ENCODE results near the gene VWF. TPM values are rescaled to one million over a fixed set of nuclear protein-coding genes. Genes with fewer than 3 reads are reported as not detected.
"Not testable (repeated sequence)": the region's sequence is repeated elsewhere in the genome, so short reads cannot be mapped to it uniquely, and the experiment has no call there.

VWF gene
- total RNA-seq, 2 donors from 2014 or later, result 366 to 375 TPM

DNA sequence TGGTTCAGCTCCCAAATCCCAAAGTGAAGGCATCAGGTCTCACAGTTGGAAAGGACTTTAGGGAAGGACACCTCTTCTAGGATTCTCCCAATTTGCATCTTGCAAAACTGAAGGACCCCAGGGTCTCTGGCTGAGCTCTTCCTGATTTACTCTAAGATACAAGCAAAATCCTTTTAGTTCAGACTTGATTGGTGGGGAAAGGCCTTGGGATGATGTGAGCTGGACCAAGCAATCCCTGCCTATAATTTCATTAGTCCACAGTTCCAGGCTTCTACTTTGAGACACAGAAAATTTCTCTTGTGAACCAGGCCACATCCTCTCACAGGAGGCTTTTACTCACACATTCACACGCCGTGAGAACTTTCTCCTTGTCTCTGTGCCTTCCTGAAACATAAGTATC is 23.6 kb upstream of the VWF start:
- intact Hi-C loops (cut with DNase I), result no loop called here

DNA sequence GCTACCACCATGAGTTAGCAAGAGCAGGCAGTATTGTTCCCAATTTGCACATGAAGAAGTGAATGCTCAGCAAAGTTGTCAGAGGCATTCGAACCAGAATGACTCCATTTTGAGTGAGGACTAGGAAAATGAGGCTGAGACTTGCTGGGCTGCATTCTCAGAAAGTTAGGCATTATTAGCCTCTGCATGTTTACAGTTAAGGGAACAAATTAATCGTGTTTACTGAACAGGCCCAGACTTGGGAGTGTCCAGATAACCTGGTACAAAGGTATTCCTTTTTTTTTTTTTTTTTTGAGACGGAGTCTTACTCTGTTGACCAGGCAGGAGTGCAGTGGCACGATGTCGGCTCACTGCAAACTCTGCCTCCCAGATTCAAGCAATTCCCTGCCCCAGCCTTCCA is 22.5 kb upstream of the VWF start:
- intact Hi-C loops (cut with DNase I), result no loop called here
- no peak for DNase-seq (ENCODE audit: low spot score)

More for the DNA sequence above, 23.6 kb upstream of the VWF start:
- DNase-seq (ENCODE audit: low spot score), result no peak

DNA sequence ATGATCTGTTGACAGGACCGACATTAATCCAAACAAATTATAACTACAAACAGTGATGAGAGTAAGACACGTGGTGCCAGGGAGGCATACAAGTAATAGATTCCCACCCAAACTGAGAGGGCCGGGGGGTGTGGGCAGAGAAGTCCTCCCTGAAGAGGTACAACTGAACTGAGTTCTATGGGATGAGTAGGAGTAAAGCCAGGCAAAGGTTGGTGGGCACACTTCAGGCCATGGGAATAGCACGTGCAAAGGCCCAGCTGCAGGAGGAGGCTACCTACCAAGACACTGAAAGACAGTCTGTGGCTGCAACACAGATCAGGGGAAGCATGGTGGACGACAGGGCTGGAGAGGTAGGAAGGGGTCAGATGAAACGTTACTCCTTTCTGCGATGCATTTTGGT is 22.0 kb upstream of the VWF start:
- intact Hi-C loops (cut with DNase I), result no loop called here
- DNase-seq (ENCODE audit: low spot score), result no peak

DNA sequence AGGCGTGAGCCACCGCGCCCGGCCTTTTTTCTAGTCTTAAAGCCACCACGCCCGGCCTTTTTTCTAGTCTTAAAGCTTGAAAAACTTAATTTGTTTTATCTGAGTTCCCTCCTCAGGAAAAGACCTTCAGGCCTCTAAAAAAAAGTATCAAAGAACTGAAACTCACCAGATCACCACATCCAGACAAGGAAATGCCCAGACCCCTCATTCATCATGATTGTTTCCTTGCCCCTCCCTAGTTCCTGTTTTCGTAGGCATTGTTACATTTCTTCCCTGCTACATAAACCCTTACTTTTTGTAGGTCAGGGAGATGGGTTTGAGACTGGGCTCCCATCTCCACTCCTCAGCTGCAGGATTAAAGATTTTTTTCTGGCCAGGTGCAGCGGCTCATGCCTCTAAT is 21.1 kb upstream of the VWF start:
- intact Hi-C loops (cut with DNase I), result loop anchor here in 1 of 2 donors (1.0 kb wide), 1 partner anchor 34 kb away; no protein-coding TSS in a partner anchor

DNA sequence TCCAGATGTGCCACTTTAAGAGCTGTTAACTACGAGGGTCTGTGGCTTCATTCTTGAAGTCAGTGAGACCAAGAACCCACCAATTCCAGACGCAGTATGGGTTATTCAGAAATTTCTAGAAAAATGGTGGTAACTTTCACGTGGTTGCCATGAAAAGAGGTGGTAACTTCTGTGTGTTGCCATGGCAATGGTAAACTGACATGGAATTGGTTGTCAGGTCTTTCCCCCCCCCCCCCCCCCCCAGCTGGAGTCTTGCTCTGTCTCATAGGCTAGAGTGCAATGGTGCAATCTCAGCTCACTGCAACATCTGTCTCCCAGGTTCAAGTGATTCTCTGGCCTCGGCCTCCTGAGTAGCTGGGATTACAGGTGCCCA is 18.8 kb upstream of the VWF start:
- DNase-seq (ENCODE audit: low spot score), result peak; percentile 0
- intact Hi-C loops (cut with DNase I), result no loop called here

More for the DNA sequence above, 21.1 kb upstream of the VWF start:
- DNase-seq (ENCODE audit: low spot score), result no peak

DNA sequence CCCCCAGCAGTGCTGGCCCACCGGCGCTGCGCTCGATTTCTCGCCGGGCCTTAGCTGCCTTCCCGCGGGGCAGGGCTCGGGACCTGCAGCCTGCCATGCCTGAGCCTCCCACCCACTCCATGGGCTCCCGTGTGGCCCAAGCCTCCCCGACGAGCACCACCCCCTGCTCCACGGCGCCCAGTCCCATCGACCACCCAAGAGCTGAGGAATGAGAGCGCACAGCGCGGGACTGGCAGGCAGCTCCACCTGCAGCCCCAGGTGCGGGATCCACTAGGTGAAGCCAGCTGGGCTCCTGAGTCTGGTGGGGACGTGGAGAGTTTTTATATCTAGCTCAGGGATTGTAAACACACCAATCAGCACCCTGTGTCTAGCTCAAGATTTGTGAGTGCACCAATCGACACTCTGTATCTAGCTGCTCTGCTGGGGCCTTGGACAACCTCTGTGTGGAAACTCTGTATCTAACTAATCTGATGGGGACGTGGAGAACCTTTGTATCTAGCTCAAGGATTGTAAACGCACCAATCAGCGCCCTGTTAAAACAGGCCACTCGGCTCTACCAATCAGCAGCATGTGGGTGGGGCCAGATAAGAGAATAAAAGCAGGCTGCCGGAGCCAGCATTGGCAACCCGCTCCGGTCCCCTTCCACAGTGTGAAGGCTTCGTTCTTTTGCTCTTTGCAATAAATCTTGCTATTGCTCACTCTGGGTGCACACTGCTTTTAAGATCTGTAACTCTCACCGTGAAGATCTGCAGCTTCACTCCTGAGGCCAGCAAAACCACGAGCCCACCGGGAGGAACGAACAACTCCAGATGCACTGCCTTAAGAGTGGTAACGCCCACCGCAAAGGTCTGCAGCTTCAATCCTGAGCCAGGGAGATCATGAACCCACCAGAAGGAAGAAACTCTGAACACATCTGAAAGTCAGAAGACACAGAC is 18.2 kb upstream of the VWF start:
- intact Hi-C loops (cut with DNase I), result not testable (repeated sequence)

DNA sequence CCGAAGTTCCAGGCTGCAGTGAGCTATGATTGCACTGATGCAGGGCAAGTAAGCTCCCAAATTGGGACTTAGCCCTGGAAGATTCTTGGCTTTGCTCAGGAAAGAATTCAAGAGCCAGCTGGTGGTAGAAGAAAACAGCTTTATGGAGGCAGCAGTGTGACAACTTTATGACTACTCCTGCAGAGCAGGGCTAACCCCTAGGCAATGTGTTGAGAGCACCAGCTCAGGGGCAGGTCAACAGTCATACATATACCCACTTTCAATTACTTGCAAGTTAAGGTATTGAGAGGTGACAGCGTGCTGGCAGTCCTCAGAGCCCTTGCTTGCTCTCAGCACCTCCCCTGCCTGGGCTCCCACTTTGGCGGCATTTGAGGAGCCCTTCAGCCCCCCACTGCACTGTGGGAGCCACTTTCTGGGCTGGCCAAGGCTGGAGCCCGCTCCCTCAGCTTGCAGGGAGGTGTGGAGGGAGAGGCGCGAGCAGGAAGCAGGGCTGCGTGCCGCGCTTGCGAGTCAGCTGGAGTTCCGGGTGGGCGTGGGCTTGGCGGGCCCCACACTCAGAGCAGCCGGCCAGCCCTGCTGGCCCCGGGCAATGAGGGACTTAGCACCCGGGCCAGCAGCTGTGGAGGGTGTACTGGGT is 17.4 kb upstream of the VWF start:
- DNase-seq (ENCODE audit: low spot score), result peak; percentile 53
- intact Hi-C loops (cut with DNase I), result not testable (repeated sequence)

More for the DNA sequence above, 18.2 kb upstream of the VWF start:
- DNase-seq (ENCODE audit: low spot score), result peak; percentile 64

DNA sequence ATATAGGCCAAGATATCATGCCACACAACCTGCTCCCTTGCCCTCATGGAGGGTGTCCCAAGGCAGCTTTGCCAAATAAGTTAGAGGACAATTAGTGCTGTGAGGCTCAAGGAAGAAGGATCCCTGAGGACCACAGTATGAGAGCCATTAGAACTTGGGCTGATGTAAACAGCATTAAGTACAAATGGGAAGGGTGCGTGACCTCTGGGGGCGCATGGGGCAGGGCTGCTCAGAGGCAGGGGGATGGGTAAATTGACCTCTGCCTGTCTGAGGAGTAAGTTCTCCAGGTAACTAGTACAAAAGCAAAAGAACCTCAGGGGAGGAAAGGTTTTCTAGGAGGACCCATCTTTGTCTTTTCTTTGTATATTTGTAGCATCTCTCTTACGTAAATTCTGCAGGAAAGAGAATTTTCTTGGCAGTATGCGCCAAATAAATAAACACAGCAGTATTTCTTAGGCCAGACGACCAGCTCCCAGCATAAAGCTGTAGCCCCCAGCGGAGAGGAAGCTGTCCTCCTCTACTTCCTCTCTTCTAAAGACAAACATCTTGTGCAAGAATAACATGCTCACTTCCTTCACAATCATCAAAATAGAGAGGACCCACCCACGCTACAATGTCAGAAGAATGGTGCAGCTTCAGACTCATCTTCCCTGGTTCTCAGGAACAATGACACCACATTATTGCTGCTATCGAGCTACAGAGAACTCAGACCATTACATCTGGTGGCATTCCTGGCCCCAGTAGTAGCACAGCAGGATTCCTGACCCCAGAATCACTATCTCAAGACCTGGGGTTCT is 16.4 kb upstream of the VWF start:
- DNase-seq (ENCODE audit: low spot score), result peak; percentile 69
- intact Hi-C loops (cut with DNase I), result no loop called here

DNA sequence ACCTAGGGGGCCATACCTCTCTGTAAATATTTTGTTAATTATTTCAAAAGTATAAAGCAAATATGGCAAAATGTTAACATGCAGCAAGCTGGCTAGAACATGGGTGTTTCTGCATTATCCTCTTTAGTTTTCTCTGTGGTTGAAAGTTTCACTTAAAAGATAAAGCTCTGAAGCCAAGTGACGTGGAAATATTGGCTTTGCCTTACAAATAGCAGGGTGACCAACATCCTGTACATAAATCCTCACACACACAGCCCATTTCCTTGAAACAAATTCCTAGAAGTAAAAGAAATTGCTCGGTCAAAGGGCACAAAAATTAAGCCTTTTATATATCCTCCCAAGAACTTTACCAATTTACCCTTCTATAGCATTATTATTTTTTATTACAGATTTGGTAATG is 10.6 kb upstream of the VWF start:
- intact Hi-C loops (cut with DNase I), result no loop called here
- DNase-seq (ENCODE audit: low spot score), result no peak

DNA sequence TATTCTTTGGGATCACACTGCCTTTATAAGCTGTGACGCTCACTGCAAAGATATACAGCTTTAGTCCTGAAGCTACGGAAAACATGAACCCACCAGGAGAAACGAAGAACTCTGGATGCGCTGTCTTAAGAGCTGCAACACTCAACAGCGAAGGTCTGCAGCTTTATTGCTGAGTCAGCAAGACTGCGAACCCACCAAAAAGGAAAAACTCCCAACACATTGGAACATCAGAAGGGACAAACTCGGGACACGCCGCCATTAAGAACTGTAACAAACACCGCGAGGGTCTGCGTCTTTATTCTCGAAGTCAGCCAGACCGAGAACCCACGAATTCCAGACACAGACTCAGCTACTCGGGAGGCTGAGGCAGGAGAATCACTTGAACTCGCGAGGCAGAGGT is 9.2 kb upstream of the VWF start:
- DNase-seq (ENCODE audit: low spot score), result peak; percentile 26
- intact Hi-C loops (cut with DNase I), result no loop called here

DNA sequence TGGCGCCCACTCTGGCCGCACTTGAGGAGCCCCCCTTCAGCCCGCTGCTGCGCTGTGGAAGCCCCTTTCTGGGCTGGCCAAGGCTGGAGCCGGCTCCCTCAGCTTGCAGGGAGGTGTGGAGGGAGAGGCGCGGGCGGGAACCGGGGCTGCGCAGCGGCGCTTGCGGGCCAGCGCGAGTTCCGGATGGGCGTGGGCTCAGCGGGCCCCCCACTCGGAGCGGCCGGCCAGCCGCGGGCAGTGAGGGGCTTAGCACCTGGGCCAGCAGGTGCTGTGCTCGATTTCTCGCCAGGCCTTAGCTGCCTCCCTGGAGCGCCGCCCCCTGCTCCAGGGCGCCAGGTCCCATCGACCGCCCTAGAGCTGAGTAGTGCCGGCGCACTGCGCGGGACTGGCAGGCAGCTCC is 8.0 kb upstream of the VWF start:
- DNase-seq (ENCODE audit: low spot score), result peak; percentile 60
- intact Hi-C loops (cut with DNase I), result no loop called here

DNA sequence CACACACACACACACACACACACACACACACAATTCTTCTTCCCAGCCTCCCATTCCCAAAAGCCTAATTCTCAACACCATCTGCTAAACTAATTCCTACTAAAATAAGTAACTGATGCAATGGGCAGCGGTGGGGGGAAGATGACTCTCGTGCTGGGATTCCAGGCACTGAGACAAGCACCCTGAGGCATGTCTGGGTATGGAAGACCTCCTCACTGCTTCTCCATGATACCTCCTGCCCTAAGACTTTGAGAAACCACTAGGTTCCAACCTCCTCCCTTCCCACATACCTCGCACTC is 789 bp upstream of the VWF start:
- intact Hi-C loops (cut with DNase I), result no loop called here
- peak; percentile 14 for DNase-seq (ENCODE audit: low spot score)

DNA sequence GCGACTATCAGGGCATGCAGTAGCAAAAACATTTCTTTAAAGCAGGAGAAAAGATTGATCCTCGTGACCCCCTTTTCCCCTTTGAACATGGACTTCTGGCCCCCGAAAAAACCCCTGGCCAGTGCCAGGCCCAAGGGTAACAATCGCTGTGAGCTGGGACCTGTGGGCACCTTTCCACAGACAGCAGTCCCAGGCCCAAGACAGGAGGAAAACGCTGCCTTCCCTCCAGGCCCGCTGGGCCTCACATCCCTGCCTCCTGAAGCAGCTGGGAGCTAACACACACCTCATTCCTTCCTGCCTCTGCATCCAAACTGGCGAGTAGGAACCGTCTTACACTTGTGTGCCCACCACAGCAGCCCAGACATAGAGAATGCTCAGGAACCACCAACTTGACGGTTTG is 1.2 kb downstream of the VWF start:
- intact Hi-C loops (cut with DNase I), result no loop called here
- no peak for DNase-seq (ENCODE audit: low spot score)

DNA sequence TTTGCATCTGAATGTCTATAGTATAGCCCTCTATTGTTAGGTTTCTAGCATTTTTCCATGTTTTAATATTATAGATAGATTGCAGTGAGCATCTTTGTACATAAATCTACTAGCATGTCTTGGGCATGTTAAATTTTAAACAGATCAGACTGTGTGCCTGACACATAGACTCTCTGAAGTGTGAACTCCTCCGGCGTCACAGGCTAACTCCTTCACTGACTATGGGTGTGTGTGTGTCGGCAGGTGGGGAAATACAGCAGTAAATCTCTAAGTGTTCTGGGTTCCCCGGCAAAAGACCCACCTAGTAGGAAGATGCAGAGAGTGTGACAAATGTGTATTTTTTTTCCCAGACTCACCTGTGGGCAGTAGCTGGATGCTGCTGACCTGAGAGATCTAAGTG is 2.3 kb downstream of the VWF start:
- intact Hi-C loops (cut with DNase I), result no loop called here
- peak; percentile 17 for DNase-seq (ENCODE audit: low spot score)

DNA sequence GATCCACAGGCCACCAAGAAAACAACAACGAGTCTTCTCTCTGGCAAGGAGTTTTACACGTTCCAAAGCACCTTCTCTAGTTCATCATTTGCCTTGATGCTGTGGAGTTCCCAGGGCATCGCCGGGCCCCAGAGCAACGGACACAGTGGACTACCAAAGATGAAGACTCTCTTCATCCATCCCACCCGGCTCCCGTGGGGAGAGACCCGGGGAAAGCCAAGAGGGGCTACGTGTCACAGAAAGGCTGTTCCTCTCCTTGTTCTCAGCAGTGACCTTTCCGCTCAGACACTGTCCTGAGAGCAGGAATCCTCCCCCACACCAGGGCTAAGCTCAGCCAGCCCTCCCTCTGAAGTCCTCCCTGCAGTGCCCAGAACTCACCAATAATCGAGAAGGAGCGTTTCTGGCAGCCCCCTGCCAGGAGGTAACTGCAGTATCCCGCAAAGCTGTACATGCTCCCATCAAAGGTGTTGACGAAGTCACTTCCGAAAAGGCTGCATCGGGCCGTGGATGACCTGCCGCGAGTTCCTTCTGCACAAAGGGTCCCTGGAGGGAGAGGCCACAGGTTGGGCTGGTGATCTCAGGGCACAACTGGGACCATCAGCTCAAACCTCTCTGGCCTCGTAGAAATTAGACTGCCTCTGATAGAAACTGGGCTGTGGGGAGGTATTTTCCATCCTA is 3.5 kb downstream of the VWF start:
- peak; percentile 78 for DNase-seq (ENCODE audit: low spot score)
- intact Hi-C loops (cut with DNase I), result no loop called here

DNA sequence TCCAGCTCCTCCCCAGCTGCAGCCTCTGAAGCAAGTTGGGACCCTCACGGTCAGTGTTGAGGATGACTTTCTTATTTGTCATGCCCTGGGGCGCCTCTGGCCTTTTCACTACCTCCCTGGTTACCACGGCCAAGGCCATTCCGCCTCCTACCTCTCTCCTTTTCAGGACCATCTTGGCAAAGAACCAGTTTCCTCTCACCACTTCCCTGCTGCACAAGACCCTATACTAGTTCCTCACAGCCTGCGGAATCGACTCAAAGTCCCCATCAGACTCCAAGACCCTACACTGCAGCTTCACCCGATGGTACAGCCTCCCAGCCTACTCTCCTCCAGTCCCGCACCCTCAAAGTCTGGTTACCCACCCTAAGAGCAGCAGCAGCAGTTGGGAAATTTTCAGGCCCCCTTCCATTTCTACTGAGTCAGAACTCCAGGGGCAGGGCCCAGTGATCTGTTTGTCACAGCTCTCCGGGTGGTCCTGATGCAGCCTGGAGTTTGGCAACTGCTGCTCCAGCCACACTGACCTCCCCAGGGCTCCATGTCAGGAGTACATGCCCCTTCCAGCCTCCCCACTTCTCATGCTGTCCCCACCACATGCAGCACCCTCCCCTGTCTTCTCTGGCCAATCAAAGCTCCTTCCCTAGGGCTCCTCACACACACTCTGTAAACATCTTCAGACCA is 5.4 kb downstream of the VWF start:
- peak; percentile 62 for DNase-seq (ENCODE audit: low spot score)
- intact Hi-C loops (cut with DNase I), result no loop called here

DNA sequence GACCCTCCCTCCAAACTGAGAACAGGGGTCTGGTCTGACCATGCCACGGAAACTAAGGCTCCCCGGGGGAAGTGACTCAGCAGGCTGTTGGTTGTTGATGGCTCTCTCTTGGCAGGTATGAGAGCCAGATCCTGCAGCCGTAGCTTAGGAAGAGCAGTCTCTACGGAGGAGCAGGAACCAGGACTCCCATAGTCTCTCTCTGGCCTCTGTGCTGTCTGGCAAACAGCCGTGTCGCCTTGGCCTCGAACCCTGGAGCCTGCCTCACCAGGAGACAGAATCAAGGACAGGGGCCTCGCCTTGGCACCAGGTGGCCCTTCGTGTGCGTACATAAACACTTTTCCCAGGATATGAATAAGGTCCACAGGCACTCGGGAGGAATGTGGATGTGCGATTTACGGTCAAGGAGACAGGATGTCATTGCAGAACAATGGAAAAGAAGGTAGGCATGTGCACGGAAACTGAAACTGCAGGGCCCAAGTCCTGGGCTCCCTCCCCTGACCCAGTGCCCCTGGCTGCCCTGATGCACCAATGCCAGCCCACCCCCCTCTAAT is 7.9 kb downstream of the VWF start:
- intact Hi-C loops (cut with DNase I), result no loop called here
- peak; percentile 70 for DNase-seq (ENCODE audit: low spot score)

DNA sequence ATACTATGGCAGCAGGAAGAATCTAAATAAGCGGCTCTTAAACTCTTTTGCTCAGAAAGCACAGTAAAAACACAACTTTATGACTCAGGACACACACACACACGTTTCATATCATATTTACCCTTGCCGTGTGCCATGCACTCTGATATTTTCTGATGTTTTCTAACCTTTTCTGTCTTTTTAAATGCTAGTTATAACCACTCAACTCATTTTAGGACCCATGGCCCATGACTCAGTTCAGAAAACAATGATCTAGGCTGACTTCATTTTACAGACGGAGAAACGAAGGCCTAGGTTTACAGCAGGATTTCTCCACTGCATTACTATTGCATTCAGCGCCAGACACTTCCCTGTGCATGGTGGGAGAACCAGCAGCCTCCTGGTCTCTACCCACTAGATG is 9.1 kb downstream of the VWF start:
- intact Hi-C loops (cut with DNase I), result no loop called here
- peak; percentile 17 for DNase-seq (ENCODE audit: low spot score)

DNA sequence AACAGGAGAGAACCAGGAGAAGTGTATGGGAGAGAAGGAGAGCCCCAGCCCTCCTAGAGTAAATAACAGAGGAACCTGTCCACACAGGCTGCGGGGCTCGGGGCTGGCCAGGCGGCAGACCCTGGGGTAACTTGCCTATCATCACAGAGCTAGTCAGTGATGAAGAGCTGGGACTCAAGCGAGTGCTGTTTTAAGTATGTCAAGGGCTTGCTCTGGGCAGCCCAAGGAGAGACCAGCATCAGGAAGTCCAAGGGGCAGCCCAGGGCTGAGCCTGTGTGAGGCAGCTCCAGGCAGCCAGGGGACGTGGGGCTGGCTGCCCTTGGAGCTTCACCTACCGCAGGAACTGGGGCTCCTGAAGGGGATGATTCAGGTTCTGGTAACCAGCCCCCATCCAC is 10.0 kb downstream of the VWF start:
- DNase-seq (ENCODE audit: low spot score), result peak; percentile 64
- intact Hi-C loops (cut with DNase I), result no loop called here
